HCEC 1CT (cell line): ENCODE measurements around the gene FOSL1.

Experiments used
- DNase-seq: peaks from one replicate; pipeline ENCODE4 v3.0.0-alpha.2; 2017

The FOSL1 gene

GRCh38 chr11:65873318-65874156 lies 26.7 kb downstream of the FOSL1 start:
- peak; percentile 91 for DNase-seq

DNA sequence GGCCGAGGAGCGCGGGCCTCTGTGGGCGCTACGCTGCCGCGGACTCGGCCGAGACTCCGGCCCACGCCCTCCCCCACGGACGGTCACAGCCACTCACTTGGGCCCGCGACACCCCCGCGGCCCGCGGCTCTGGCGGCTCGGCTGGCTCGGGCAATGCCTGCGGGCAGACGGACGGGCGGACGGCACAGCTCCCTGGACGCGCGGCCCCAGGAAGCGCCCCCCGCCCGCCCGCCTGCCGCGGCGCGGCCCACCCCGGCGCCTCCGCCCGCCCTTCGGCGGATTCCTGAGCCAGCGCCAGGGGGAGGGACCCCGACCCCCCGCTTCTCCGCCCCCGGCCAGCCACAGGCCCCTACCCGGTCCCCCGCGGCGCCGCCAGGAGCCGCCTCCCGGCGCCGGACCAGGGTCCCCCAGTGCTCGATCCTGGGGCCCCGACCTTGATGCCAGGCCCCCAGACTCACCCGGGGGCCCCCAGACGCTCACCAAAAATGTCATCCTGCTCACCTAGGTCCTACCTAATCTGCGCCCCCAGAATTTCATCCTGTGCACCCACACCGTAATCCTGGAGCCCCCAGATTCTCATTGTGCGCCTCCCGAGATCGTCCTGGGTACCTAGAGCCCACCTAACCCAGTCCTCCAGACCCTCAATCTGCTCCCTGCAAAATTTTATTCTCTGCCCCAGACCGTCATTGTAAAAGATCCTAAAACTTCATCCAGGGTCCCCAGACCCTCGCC lies 27.4 kb downstream of the FOSL1 start, which contains the start of gene EFEMP2:
Gene EFEMP2, minus strand, starts transcription at position 215 of the 732 bp plus-strand sequence. CDS start 446 bp downstream, outside the sequence.
- no peak for DNase-seq

DNA sequence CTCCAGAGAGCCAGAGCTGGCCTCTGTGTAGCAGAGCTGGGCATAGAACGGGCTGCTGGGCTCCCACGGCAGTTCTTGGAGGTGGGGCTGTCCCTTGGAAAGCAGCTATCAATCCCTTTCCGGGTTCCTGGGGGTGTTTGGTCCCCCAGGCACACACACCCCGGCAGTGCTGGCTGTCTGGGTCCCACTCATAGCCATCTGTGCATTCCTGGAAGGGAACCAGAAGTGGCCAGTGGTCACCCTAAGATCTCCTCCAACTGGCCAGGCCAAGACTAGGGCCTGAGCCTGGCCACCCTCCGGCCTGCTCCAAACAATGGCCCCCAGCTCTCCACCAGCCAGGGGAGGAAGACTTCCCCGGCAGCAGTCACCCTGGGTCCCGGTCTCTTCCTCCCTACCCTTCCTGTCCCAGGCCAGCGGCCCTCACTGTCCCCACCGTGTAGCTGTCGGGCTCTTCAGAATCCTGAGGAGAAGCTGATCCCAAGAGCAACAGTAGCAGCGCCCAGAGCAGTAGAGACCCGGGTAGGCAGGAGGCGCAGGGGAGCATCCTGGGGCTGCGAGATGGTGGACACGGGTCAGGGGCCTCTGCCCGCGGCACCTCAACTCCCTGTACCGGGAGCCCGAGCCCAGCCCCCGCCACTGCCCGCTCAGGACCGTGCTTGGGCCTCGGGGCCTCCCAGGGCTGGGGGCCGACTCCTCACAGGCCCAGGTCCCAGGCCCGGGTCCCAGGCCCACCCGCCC lies 28.2 kb downstream of the FOSL1 start:
- DNase-seq, result peak; percentile 40

DNA sequence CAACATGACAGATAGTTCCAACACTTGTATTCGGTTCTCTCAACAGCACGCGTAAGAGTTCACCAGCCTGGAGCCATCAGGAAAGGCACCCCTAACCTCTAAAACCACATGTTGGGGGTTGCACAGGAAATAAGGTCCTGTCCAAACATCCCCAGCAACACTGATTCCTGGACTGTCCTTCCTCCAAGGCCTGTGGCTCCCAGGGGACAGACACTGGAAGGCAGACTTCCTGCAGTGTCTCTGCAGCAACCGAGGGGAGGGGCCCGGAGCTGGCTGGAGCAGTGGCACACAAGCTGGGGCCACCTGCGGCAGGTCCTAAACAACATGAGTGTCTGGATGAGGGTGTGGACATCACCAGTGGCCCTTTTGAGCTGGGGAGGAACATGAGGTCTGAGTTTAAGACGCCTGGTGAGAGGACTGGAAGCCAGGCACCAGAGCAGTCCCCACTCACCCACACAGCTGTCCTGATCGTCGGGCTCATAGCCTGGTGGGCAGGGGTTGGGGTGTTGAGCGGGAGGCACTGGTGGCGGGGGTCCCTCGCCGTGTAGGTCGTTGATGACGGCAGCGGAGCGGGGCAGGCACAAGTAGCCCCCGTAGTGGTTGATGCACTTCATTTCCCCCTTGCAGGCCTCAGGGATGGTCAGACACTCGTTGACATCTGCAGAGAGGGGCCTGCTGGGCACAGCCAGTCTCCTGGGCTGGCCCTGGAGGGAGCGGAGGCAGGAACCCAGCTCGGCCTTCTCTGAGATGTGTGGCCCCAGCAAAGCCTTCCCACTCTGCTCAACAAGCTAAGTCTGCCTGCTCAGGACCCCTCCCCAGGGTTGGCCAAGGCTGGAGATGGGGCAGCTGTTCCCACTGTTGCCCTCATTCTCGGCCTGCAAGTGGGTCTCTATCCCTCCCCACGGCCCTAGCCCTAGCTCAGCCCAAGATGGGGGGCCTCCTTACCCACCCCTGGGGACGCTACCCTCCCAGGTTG lies 29.2 kb downstream of the FOSL1 start:
- DNase-seq, result no peak

DNA sequence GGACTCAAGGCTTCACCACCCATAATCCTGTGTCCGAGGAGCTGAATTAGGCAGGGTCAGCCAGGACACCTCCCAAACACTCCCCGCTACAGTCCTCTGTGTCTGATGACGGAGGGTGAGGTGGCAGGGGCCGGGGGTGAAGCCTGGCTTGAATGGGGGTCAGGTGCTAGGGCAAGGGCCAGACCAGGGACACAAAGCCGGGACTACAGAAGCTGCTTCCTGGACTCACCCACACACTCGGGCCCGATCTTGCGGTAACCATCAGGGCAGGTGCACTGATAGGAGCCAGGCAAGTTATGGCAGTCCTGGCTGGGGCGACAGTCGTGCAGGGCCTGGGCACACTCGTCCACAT lies 29.9 kb downstream of the FOSL1 start:
- DNase-seq, result no peak

DNA sequence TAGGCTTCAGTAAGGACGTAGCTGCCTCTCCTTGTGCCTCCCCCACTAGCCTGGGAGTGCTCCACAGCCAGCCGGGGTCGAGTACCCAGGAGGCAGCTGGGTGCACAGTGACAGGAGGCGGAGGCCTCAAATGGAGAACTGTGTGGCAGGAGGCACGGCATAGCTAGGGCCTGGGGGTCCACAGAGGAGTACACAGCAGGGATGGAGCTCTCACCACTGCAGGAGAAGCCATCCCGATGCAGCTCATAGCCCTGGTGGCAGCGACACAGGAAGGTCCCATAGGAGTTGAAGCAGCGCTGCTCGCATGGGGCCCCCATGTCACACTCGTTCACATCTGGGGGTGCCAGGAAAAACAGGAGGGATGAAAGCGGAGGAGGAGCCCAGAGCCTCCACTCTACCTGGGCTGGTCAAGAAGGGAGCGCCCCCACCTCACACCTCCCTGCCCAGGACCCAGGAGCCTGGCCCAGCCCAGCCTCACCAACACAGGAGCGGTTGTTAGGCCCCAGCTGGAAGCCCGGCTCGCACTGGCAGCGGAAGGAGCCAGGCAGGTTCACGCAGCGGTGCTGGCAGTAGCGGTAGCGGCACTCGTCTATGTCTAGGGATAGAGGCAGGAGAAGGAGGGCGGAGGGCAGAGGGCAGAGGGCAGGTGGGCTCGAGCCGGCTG lies 30.4 kb downstream of the FOSL1 start:
- no peak for DNase-seq

- DNase-seq, result no peak
Measured at GRCh38 chr11:65868907-65869306, 31.3 kb downstream of the FOSL1 start.

DNA sequence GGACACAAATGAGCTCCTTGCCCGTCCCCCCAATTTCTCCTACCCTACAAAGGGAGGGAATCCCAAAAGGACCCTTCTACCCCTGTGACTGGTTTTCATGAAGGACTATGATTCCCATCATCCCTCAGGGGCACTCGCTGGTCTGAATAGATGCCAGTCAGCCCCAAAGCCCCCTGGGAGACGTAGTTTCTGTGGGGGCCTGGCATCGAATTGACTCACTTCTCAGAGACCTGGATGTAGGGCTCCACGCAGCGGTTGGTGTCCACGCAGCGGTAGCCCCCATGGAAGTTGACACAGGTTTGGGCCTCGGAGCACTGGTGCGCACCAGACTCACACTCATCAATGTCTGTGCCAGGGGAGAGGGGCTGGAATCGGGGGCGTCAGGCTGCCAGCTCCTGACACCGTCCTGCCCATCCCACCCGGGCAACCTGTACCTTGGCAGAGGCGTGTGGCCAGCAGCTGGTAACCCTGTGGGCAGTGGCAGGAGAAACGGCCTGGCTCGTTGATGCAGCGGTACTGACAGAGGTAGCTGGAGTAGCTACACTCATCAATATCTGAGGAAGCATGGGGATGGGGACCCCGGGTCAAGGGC lies 32.0 kb downstream of the FOSL1 start:
- DNase-seq, result no peak

DNA sequence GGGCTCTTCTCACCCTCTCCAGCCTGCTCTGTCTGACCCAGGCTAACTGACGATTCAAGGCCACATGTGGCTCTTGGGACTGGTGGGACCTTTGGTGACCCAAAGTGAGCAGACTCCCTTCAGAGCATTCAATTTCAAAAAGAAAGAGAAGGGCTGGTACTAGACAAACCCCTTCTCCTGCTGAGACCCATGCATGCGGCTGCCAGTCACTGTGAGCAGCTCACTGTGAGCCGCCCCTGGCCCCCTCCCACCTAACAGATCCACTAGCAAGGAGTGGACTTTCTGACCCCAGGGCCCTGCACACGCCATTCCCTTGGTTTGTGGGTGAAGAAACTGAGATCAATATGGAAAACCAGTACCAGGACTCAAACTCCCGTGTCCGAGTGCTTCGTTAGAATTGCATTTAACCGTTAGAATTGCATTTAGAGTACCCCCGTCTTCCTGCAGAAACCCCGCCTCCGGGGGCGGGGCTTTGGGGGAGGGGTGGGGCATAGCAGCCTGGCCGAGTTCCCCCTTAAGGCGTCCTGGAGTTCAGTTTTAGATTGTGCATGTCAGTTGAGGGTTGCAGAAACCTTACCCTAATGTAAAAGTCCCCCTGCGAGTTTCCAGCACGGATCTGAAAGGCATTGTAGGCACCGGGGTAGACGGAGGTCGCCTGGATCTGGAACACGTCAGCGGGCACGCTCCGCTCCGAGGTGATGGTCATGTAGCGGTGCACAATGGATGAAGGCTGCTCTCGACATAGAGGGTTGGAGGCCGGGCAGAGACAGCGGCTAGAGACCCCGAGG lies 32.7 kb downstream of the FOSL1 start:
- no peak for DNase-seq

DNA sequence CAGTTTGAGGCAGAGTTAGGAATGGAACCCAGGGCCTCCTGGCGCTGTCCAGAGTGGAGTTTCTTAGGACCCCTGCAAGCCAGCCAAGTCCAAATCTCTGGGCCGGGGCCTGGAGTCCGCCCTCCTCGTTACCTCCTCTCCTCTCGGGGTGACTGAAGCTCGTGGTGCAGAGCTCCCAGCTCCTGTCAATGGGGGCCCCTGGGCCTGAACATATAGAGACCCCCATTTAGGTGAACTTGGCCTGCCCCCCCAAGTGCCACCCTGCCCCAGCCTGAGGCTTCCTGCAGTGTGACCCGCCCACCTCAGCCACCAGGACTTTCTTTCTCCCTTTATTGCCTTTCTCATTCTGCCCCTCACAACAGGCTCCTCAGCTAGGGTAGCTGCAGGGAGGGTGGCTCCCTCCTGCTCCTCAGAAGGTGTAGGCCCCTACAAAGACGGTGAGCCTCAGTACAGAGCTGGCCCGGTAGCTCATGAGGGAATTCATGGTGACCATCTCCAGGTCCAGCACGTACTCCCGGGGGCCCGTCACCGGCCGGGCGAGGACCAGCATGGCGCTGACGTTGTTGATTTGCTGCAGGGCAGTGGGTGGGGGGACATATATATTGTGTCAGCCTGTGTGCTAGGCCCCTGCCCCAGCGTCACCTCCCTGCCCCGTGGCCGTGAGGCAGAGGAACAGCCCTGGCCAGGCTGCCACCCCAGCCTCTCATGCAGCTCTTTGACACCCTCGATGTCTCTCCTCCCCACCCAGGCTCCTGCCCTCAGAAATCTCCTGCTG lies 33.5 kb downstream of the FOSL1 start:
- DNase-seq, result no peak

DNA sequence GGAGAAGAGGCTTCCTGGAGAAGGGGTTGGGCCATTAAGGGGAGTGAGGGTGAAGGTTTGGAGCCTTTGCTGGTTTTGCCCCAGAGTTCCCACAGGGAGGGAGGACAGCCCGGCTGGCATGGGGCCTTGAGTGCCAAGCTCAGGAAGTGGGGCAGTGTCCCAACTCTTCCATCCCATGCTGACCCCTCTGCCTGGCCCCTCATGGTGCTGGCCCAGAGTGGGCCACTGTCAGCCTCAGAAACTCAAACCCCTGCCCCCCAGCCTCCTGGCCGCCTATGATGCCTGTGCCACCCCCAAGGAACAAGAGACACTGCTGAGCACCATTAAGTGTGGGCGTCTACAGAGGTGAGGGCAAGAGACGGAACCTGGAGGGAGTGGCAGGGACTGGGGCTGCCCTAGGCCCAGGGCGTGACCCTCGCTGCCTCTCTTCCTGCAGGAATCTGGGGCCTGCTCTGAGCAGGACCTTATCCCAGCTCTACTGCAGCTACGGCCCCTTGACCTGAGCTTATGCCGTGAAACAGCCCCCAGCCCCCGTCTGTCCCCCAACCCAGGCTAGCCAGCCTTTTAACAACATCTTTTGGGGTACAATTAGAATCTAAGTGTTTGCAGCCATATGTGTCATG lies 34.5 kb downstream of the FOSL1 start:
- no peak for DNase-seq

DNA sequence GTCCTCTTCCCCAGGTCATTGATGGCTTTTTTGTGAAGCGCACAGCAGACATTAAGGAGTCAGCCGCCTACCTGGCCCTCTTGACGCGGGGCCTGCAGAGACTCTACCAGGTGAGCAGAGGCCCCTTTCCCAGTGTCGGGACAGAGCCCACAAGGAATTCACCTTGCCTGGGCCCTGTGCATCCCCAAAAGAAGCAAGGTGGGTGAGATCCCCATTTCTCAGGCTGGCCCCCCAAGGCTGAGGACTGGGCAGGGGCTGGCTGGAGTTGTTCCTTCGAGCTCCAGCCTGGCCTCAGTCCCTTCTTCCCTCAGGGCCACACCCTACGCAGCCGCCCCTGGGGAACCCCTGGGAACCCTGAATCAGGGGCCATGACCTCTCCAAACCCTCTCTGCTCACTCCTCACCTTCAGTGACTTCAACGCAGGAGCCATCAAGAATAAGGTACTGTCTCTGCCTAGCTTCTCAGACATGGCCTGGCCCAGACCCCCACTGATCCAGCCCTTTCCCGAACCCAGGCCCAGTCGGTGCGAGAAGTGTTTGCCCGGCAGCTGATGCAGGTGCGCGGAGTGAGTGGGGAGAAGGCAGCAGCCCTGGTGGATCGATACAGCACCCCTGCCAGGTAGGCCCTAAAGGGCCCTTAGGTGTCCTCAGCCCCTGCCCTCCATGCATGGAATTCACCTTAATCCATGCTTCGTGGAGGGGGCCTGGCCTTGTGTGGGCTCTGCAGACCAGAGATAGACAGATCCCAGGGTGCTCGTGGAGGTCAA lies 35.3 kb downstream of the FOSL1 start:
- DNase-seq, result no peak

GRCh38 chr11:65863889-65864705 lies 36.1 kb downstream of the FOSL1 start:
- no peak for DNase-seq

DNA sequence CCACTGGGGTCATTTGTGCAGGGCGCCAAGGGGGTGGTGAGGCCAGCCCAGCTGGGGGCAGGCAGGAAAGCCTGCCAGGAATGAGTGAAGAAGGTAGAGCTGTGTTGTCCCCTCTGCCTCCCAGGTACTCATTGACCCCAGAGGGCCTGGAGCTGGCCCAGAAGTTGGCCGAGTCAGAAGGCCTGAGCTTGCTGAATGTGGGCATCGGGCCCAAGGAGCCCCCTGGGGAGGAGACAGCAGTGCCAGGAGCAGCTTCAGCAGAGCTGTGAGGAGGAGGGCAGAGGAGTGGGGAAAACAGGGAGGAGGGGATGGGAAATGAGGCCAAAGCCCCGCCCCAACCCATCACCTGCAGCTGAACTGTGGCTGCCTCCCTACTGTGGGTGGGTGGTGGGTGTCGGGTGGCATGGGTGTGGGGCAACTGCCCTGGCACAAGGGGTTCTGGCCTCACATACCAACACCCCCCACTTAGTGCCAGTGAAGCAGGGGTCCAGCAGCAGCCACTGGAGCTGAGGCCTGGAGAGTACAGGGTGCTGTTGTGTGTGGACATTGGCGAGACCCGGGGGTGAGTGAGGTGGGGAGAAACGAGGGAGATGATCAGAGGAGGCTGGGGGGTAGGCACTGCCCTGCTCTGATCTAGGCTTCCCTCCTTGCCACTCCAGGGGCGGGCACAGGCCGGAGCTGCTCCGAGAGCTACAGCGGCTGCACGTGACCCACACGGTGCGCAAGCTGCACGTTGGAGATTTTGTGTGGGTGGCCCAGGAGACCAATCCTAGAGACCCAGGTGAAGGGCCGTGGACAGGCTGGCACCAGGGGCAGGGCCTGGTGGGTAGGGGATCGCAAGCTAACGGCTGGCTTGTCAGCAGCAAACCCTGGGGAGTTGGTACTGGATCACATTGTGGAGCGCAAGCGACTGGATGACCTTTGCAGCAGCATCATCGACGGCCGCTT lies 37.0 kb downstream of the FOSL1 start:
- DNase-seq, result no peak

DNA sequence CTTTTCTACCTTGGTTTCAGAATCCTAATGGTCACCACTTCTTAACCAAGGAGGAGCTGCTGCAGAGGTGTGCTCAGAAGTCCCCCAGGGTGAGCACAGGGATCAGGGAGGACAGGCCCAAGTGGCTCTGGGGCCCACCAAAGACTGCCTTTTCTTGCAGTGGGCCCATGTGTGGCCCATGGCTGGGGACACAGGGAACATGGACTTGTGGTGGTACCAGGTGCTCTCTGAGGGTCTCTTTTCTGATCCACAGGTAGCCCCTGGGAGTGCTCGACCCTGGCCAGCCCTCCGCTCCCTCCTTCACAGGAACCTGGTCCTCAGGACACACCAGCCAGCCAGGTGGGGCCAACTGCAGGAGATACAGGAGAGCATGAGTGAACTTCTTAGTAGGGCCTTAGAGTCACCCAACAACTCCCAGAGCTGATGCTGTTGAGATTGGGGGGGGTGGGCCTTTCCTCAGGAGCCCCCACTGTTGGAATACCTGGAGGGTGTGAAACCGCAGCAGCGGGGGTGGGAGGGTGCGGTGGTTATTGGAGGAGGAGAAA lies 37.9 kb downstream of the FOSL1 start:
- DNase-seq, result no peak
